ENCODE measurements around the gene OVCA2. TPM values are rescaled to one million over a fixed set of nuclear protein-coding genes. Genes with fewer than 3 reads are reported as not detected.

The OVCA2 gene
- total and polyA plus RNA-seq, 2 donors (not counting 3 experiments of a cell fraction or from before 2014, with no cell fraction given) = 41.3 to 84.2 TPM

- Histone ChIP-seq H3K9me3 (replicated peaks; ENCODE audit: control insufficient read depth, insufficient read depth, low read length) (no peaks in the 10 kb centered on the region), H3K27me3 (ENCODE audit: control insufficient read depth in 2 of 2, insufficient read depth in 2 of 2, low read length in 2 of 2) (no peaks in the 10 kb centered on the region), H3K4me2 (ENCODE audit: insufficient read depth, low read length) (no peak overlapping the region), H3K9me1 (replicated peaks; ENCODE audit: control insufficient read depth, extremely low read depth, insufficient read depth, low read length) (no peaks in the 10 kb centered on the region), H3K79me2 (ENCODE audit: control insufficient read depth, insufficient read depth, low read length) (peaks cover 4% of the 10 kb centered on the region), H3K4me3 (replicated peaks in 1 of 3; ENCODE audit: insufficient read depth in 1 of 3, low read depth in 1 of 3, low read length in 3 of 3) (no peak overlapping the region), H3K36me3 (ENCODE audit: control insufficient read depth in 2 of 2, extremely low read depth in 1 of 2, insufficient read depth in 2 of 2, low read length in 2 of 2) (peaks cover 3 to 24% of the 10 kb centered on the region in 2 experiments), H2AFZ (ENCODE audit: low read depth, low read length) (no peak overlapping the region), H3K4me1 (ENCODE audit: control insufficient read depth, extremely low read depth, insufficient read depth, low read length) (peaks cover 4% of the 10 kb centered on the region), H3K27ac (ENCODE audit: insufficient read depth, low read depth, low read length) (no peak overlapping the region), H4K20me1 (replicated peaks; ENCODE audit: control insufficient read depth, extremely low read depth, insufficient read depth, low read length) (no peaks in the 10 kb centered on the region), H3K9ac (replicated peaks; ENCODE audit: extremely low read depth, insufficient read depth, low read length) (no peak overlapping the region)
- CTCF ChIA-PET = interaction anchor here (1.5 kb wide), 1 partner anchor 125 kb away, joined by 4 read pairs; no protein-coding TSS in a partner anchor
- POLR2A ChIA-PET = no interaction called here
- intact Hi-C loops (cut with micrococcal nuclease) (loop anchor here (5.0 kb wide), 1 partner anchor 317 kb away; no protein-coding TSS in a partner anchor), dilution Hi-C loops (cut with MboI; ENCODE audit: extremely low pct_ligation_motif_present, low sequenced_read_pairs) (no loop called here)
- FAIRE-seq (no peak), DNase-seq (ENCODE audit: low read depth, low spot score) (no peak)
- BruUV-seq (replicated peaks) = no TSS peak
- TF ChIP-seq GATA2 (IDR thresholded peaks at IDR 0.05; ENCODE audit: insufficient read depth, insufficient read length, low read depth, low read length) (no peak), MAX (IDR thresholded peaks at IDR 0.05; ENCODE audit: insufficient read depth, insufficient read length) (no peak), POLR2AphosphoS5 (IDR thresholded peaks at IDR 0.05; ENCODE audit: insufficient read depth, low read depth, low read length) (no peak), JUN (IDR thresholded peaks at IDR 0.05; ENCODE audit: borderline replicate concordance, insufficient read depth, insufficient read length, low read depth) (no peak), EZH2 (IDR thresholded peaks at IDR 0.05; ENCODE audit: borderline replicate concordance, low read depth, low read length, severe bottlenecking) (no peak), CTCF (IDR thresholded peaks at IDR 0.05; ENCODE audit: extremely low read depth in 1 of 2, insufficient read depth in 1 of 2, low read depth in 1 of 2, low read length in 2 of 2) (no peak), POLR2A (IDR thresholded peaks at IDR 0.05; ENCODE audit: low read depth, low read length) (no peak), FOS (IDR thresholded peaks at IDR 0.05; ENCODE audit: borderline replicate concordance, insufficient read depth, low read length) (no peak), MYC (IDR thresholded peaks at IDR 0.05; ENCODE audit: low read depth, low read length) (no peak)
Observed at GRCh38 chr17:2034157-2034556, 7.7 kb upstream of the OVCA2 start.

Measured in endothelial cell of umbilical vein (primary cell).